GM18499 (cell line): ENCODE data around the gene RGPD4.
"Not testable (repeated sequence)": the region's sequence is repeated elsewhere in the genome, so short reads cannot be mapped to it uniquely, and the experiment has no call there.

Source experiments
- ATAC-seq: cut with Tn5 transposase; IDR thresholded peaks from one replicate; pipeline ENCODE4 v1.9.1; 2021; ENCODE audit warnings: moderate number of reproducible peaks; ENCODE audit not compliant: insufficient read depth, unreplicated experiment

The RGPD4 gene

GRCh38 chr2:107916696-107917370 is 90.1 kb downstream of the RGPD4 start:
- not testable (repeated sequence) for ATAC-seq

GRCh38 chr2:107927034-107927534 is 100.4 kb downstream of the RGPD4 start:
- no peak for ATAC-seq

DNA sequence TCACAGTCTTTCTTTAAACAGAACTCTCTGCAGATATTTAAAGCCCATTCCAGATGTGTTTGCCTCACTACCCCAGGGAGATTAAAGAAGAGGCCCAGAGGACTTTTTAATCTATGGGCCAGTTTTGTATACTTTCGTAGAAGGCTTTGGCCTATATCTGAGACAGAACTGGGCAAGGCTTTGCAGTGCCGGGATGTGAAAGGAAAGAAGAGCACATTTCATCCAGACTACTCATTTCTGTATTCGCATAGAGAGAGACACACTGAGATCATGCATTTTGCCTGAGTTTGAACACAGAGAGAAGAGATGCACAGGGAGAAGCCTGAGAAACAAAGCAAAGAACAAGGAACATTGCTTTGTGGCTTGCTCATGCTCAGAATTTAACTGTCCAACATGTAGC is 104.7 kb downstream of the RGPD4 start:
- no peak for ATAC-seq

GRCh38 chr2:107932488-107932887 is 105.8 kb downstream of the RGPD4 start:
- no peak for ATAC-seq

- ATAC-seq = no peak
Observed at GRCh38 chr2:107932979-107933378, 106.3 kb downstream of the RGPD4 start.

DNA sequence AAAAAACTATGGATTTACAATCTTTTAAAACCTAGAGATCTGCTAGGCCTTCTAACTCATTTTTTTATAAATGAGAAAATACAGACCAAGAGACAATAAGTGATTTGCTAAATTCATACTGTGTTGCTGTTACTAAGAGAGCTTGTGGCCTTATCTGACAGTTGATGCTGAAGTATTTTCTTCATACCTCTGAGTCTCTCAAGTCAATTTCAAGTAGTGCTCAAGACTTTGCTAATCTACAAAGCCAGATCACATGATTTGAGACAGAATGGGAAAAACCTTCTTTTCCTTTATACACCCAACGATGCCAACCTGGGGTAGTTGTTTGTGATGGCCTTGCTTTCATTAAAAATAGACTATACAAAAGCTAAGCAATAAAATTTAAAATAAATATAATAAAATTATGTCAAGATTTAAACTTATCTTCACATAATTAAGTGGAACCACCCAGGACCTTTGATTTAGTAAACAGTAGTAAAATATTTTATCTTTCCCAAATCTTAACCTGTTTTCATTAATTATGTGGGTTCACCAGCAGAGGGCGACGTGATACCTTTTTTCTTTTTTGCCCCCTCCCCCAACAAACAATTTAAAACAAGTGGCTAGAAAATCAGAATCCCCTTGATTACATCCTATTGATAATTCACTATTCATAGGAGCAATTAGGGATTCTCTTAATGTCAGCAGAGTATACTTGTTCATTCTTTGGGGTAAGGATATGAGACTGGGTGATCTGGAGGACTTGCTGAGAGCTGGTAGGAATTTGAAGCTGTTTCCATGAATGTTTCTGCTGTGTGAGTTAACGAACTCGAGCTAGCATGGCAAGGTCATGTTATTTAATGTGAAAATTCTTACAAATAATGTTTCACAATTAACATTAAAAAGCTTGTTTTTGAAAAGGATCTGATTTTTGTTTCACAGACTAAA is 110.0 kb downstream of the RGPD4 start:
- ATAC-seq = no peak
